ENCODE measurements around the gene ARFGEF2. TPM values are rescaled to one million over a fixed set of nuclear protein-coding genes. Genes with fewer than 3 reads are reported as not detected.
"Not testable (repeated sequence)": the region's sequence is repeated elsewhere in the genome, so short reads cannot be mapped to it uniquely, and the experiment has no call there.

Gene ARFGEF2
- total RNA-seq, 4 donors from 2014 or later = 34.7 to 36.2 (median 35.2) TPM

DNA sequence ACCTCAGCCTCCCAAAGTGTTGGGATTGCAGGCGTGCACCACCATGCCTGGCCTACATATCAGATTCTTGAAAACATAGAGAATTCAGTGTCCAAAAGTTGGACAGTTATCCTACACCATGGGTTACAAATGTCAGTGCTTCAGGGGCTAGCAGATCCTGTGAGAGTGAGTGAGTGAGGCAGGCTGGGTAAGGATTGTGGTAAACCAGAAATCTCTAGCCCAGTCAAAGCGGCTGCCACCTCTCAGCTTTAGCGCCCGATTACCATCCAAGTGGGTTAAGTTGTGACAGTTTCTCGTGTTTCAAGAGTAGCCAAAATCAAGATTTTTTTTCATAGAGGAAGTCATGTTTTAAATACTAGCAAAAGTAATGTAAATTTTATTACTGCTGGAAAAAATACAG, 102.7 kb downstream of the ARFGEF2 start:
- no peak for DNase-seq (ENCODE audit: low spot score)
- ATAC-seq (ENCODE audit: low FRiP score) = no peak
- TF ChIP-seq, protein P1, sequence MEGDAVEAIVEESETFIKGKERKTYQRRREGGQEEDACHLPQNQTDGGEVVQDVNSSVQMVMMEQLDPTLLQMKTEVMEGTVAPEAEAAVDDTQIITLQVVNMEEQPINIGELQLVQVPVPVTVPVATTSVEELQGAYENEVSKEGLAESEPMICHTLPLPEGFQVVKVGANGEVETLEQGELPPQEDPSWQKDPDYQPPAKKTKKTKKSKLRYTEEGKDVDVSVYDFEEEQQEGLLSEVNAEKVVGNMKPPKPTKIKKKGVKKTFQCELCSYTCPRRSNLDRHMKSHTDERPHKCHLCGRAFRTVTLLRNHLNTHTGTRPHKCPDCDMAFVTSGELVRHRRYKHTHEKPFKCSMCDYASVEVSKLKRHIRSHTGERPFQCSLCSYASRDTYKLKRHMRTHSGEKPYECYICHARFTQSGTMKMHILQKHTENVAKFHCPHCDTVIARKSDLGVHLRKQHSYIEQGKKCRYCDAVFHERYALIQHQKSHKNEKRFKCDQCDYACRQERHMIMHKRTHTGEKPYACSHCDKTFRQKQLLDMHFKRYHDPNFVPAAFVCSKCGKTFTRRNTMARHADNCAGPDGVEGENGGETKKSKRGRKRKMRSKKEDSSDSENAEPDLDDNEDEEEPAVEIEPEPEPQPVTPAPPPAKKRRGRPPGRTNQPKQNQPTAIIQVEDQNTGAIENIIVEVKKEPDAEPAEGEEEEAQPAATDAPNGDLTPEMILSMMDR (IDR thresholded peaks at IDR 0.05) = no peak

DNA sequence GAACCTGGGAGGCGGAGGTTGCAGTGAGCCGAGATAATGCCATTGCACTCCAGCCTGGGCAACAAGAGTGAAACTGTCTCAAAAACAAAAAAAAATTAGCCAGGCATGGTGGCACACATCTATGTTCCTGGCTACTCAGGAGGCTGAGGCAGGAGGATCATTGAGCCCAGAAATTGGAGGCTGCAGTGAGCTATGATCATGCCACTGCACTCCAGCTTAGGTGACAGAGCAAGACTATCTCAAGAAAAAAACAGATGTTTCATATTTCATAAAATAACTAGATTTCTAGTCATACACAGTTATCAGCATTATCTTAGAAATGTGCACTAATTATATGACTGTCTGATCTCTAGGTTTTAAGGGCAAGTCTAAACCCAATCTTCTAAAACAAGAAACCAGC, 106.7 kb downstream of the ARFGEF2 start:
- DNase-seq (ENCODE audit: low spot score); ATAC-seq (ENCODE audit: low FRiP score): not testable (repeated sequence)

DNA sequence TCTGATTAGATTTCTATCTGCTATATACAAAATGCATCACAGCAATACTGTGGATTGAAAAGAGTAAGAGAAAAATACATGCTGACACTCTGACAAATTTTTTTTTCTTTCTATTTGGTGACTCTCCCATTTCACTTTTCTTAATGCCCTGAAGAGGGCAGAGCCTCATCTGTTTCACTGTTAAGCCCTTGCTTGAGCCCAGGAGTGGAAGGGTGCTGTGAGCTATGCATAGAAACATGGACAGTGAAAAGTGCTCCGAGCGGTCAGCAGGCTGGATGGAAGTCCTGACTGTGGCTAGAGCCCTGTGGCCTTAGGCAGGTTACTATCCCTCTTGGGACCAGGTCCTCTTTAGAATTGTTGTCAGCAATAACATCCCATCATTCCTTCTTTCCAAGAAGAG, 107.2 kb downstream of the ARFGEF2 start:
- TF ChIP-seq, protein P1 (IDR thresholded peaks at IDR 0.05) = no peak
- no peak for ATAC-seq (ENCODE audit: low FRiP score)
- DNase-seq (ENCODE audit: low spot score) = no peak

DNA sequence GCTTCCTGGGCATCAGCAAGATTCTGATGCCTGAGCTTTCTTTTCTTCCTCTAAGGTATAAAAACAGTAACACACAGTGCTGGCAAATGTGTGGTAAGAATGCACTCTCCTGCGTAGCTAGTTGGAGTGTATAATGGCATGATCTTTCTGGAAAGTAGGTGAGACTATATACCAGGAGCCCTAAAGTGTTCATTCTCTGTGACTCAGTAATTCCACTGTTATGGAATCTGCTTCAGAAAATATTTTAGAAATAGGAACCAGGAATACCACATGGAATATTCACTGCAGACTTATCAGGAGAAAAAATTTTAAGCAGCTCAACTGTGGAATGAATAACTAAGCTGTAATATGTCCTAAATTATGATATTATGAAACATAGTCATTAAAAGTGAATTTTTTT, 107.7 kb downstream of the ARFGEF2 start:
- TF ChIP-seq, protein P1 (IDR thresholded peaks at IDR 0.05) = no peak
- ATAC-seq (ENCODE audit: low FRiP score) (peak; percentile 72), DNase-seq (ENCODE audit: low spot score) (no peak)

DNA sequence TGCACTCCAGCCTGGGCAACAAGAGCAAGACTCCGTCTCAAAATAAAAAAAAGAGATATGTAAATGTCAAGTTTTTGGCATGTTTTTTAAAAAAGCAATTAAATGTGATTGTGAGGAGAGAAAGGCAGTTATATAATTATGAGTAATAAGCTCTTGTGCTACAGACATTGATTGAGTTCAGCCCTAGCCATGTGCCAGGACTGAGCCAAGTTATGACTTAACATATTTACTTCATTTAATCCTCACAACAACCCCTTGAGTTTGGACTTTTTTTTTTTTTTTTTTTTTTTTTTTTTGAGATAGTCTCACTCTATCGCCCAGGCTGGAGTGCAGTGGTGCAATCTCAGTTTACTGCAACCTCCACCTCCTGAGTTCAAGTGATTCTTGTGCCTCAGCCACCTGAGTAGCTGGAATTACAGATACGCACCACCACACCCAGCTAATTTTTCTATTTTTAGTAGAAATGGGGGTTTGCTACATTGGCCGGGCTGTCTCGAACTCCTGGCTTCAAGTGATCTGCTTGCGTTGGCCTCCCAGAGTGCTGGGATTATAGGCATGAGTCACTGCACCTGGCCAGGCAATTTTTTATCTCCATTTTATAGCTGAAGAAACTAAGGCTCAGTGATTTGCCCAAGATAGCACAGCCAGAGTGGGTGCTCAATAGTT, 109.6 kb downstream of the ARFGEF2 start:
- TF ChIP-seq, protein P1 (IDR thresholded peaks at IDR 0.05) = no peak
- ATAC-seq (ENCODE audit: low FRiP score) = peak; percentile 69
- DNase-seq (ENCODE audit: low spot score) = no peak

DNA sequence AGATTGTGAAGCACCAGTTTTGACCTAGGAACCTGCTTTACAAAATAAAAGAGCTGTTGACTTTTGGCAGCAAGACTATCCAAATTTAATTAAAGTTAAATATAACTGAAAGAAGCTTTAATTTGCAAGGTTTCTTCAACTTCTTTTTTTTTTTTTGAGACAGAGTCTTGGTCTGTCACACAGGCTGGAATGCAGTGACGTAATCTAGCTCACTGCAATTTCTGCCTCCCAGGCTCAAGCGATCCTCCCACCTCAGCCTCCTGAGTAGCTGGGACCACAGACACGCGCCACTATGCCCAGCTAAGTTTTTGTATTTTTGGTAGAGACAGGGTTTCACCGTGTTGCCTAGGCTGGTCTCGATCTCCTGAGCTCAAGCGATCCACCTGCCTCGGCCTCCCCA, 110.9 kb downstream of the ARFGEF2 start:
- TF ChIP-seq, protein P1 (IDR thresholded peaks at IDR 0.05) = no peak
- ATAC-seq (ENCODE audit: low FRiP score) = no peak
- no peak for DNase-seq (ENCODE audit: low spot score)

DNA sequence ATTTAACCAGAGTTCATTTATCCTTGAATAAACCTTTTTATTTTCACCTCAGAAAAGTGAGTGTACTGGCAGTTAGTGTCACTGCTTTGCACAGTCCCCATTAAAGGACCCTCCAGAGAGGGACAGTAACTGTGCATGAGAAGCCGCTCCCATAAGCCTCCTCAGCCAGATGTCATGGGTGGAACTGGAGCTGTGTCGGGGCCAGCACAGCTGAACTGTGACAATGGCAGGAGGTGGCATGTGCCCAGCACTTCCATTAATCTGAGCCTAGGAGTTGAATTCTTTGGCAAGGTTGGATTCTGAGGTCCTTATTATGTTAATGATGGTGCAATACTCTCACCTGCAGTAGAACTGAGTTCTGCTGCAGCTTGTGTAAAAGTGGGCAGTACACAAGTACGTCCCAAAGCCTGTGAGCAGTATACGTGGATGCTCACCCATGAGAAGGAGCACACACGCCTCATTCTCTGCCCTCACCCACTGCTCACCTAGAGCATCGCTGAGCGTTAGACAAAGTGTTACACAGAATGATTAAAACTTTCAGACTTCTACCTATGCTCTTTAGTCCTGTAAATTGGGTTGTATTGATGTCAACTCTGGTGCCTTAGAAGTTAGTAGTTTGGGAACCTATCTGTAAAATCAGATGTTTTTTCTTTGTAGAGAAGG, 112.7 kb downstream of the ARFGEF2 start:
- ATAC-seq (ENCODE audit: low FRiP score) (no peak), DNase-seq (ENCODE audit: low spot score) (no peak)
- TF ChIP-seq, protein P1 (IDR thresholded peaks at IDR 0.05) = no peak
